ENCODE results near the gene GAS2L1.

DNA sequence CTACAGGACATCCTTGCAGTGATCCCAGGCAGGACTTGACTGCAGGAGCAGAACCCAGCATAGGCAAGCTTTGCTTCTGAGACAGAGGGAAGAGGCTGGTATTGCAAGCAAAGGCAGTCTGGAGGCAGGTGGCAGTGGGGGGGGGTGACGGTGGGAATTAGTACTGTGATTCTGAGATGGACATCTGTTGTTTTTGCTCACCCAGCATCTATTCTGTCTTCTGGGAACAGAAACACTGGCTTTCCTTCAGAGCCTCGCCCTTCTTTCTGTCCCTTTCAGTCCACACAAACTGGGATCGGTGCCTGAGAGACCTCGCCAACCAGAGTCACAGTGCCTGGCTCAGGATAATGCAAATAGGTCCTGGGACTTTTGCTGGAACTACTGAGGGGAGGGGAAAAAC, 40.2 kb downstream of the GAS2L1 start:
- TF ChIP-seq, protein P1, sequence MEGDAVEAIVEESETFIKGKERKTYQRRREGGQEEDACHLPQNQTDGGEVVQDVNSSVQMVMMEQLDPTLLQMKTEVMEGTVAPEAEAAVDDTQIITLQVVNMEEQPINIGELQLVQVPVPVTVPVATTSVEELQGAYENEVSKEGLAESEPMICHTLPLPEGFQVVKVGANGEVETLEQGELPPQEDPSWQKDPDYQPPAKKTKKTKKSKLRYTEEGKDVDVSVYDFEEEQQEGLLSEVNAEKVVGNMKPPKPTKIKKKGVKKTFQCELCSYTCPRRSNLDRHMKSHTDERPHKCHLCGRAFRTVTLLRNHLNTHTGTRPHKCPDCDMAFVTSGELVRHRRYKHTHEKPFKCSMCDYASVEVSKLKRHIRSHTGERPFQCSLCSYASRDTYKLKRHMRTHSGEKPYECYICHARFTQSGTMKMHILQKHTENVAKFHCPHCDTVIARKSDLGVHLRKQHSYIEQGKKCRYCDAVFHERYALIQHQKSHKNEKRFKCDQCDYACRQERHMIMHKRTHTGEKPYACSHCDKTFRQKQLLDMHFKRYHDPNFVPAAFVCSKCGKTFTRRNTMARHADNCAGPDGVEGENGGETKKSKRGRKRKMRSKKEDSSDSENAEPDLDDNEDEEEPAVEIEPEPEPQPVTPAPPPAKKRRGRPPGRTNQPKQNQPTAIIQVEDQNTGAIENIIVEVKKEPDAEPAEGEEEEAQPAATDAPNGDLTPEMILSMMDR (IDR thresholded peaks at IDR 0.05; ENCODE audit: insufficient read depth, low read length) = no peak
- TF ChIP-seq POLR2AphosphoS5 (IDR thresholded peaks at IDR 0.05; ENCODE audit: low read depth) = no peak

All from HL-60 (cell line).